Ecto neural progenitor cell (in vitro differentiated cells): ENCODE results near the gene RLN2.
"Not testable (repeated sequence)": the region's sequence is repeated elsewhere in the genome, so short reads cannot be mapped to it uniquely, and the experiment has no call there.

Experiments used
- DNase-seq: peaks from one replicate; pipeline ENCODE4 v3.0.0-alpha.2; 2018; ENCODE audit warnings: low spot score

RLN2 gene, protein sequence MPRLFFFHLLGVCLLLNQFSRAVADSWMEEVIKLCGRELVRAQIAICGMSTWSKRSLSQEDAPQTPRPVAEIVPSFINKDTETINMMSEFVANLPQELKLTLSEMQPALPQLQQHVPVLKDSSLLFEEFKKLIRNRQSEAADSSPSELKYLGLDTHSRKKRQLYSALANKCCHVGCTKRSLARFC

DNA sequence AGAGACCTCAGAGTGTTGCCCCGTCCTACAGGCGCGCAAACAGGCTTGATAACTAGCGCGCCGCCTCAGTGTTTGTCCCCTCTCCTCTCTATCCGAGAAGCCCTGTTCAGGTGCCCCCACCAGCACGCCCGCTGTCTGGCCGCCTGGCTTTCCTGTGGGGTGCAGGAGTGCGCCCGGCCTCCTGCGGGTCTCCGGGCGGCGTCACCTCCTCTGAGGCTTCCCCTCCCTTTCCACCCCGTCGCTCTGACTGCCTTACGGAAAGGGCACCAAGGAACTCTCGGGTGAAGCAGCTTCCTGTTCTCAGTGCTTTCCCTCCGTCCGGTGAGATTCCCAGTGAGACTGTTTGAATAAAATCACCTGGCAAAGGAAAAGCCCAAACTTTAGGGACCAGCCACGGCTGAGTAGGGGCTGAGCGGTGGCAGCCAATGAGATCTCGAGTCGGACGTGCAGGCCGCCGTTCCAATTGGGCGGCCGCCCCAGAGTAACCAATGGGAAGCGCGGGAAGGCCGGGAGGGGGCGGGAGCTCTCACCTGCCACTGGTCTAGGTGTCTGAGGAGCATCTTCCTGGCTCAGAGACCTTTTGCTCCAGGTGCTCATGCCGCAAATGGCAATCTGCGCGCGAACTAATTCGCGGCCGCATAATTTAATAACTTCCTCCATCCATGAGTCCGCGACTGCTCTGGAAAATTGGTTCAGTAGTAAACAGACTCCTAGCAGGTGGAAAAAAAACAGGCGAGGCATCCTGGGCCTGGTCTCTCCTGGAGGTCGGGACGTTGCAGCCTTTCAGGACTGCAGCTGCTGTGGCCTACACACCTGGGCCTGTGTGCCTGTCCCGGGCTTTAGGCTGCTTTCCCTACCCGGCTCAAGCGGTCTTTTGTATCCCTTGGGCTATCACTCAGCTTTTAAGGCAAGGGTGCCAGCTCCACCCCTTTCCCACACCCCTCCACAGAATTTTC is at the start of gene RLN2:
TSS of gene RLN2 (minus strand) at position 877 of the 956 bp plus-strand sequence. CDS start at position 741, 136 bp downstream.
- DNase-seq, result peak; percentile 44

DNA sequence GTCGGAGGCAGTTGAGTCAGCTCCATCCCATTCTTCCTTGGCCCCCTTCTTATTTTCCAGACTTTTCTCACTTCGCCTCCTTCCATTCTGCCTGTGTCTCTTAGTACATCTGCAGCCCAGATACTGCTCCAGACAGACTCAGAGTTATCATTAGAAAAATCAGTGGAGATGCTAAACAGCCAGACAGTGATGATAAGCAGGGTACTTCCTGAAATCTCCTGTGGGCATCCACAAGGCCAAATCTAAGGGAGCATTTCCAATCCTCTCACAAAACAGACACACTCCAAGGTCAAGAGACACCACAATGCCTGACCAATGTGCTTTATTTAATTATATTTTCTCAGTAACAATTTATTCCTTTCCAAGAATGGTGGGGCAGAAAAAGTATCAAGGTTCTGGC is 49.7 kb upstream of the RLN2 start:
- DNase-seq, result no peak

DNA sequence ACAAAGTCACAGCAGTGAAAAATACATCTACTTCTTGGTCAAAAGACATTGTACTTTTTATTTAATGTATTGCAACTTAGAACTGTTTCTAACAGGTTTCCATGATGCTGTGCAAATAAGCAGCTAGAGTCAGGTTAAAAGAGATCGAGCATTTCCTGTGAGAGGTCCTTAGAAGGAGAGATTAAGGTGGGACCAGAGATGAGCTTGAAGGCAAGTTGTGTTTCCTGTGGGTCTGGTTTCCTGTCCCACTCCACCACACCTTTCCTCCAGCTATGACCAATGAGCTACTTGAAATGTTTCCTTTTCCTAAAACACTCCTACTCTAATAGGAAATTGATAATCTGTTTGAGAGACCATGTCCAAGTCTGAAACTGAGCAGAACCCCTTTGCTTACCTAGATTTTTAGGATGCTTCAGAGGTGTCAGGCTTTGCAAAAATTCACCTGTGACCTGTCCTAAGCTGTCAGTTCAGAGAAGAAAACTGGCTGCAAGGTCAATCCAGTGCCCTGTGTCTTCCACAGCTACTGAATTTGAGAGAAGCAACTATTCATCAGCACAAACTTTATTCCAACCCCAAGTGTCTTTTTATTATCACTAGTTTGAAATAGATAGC is 48.2 kb upstream of the RLN2 start:
- no peak for DNase-seq

DNA sequence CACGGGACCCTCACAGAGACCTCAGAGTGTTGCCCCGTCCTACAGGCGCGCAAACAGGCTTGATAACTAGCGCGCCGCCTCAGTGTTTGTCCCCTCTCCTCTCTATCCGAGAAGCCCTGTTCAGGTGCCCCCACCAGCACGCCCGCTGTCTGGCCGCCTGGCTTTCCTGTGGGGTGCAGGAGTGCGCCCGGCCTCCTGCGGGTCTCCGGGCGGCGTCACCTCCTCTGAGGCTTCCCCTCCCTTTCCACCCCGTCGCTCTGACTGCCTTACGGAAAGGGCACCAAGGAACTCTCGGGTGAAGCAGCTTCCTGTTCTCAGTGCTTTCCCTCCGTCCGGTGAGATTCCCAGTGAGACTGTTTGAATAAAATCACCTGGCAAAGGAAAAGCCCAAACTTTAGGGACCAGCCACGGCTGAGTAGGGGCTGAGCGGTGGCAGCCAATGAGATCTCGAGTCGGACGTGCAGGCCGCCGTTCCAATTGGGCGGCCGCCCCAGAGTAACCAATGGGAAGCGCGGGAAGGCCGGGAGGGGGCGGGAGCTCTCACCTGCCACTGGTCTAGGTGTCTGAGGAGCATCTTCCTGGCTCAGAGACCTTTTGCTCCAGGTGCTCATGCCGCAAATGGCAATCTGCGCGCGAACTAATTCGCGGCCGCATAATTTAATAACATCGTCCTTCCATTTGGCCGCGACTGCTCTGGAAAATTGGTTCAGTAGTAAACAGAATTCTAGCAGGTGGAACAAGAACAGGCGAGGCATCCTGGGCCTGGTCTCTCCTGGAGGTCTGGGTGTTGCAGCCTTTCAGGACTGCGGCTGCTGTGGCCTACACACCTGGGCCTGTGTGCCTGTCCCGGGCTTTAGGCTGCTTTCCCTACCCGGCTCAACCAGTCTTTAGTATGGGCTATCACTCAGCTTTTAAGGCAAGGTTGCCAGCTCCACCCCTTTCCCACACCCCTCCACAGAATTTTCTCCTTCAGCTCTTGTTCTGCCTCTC is 34.8 kb upstream of the RLN2 start, which contains the start of gene RLN1:
TSS of gene RLN1 (minus strand) at position 885 of the 990 bp plus-strand sequence. CDS start at position 755, 130 bp downstream.
- DNase-seq, result peak; percentile 51

DNA sequence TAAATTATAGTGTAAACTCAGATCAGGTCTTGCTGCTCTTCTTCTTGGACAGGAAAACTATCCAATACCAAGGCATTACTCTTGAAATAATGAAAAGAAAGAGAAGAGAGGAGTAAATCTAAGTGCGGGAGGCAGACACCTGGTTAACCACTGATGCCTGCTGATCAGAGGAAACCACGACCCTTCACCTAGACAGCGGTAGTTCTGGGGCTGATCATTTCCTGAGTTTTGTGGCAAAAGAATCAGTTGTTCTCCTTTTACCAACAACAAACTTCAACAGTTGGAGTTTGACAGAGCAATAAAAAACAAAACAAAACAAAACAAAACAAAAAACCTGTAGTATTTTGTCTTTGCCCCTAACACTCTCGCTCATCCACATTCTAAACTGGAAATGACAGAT is 32.2 kb upstream of the RLN2 start:
- DNase-seq, result no peak

DNA sequence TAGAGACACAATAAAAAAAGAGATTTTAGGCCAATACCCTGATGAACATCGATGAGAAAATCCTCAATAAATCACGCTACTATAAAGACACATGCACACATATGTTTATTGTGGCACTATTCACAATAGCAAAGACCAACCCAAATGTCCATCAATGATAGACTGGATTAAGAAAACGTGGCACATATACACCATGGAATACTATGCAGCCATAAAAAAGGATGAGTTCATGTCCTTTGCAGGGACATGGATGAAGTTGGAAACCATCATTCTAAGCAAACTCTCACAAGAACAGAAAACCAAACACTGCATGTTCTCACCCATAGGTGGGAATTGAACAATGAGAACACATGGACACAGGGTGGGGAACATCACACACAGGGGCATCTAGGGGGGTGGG is 26.8 kb upstream of the RLN2 start:
- DNase-seq, result not testable (repeated sequence)

DNA sequence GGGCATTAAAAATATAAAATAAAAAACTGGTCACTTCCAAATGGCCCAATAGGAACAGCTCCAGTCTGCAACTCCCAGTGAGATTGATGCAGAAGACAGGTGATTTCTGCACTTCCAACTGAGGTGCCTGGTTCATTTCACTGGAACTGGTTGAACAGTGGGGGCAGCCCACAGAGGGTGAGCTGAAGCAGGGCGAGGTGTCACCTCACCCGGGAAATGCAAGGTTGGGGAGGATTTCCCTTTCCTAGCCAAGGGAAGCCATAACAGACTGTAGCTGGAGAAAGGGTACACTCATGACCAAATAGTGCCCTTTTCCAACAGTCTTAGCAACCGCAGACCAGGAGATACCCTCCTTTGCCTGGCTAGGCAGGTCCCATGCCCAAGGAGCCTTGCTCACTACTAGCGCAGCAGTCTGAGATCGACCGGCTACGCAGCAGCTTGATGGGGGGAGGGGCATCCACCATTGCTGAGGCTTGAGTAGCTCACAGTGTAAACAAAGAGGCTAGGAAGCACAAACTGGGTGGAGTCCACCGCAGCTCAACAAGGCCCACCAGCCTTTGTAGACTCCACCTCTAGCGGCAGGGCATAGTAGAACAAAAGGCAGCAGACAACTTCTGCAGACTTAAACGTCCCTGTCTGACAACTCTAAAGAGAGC is 22.5 kb upstream of the RLN2 start:
- DNase-seq, result peak; percentile 78

DNA sequence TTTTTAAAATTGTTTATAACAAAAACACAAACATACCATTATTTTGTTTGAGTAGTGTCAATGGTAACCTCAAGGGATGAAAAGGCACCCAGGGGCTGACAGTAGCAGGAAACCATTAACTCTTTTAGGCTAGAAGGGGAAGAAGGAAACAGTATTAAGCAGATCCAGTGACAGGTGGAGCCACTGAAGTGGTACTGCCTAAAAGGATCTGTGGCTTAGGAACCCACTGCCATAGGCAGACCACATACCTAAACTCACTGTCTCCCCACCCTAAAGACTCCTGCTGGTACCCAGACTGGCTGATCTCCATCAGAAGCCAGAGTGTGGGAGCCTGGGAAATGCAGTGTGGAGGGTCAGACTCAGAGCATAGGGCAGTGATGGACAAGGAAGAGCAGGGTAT is 21.7 kb upstream of the RLN2 start:
- DNase-seq, result no peak

DNA sequence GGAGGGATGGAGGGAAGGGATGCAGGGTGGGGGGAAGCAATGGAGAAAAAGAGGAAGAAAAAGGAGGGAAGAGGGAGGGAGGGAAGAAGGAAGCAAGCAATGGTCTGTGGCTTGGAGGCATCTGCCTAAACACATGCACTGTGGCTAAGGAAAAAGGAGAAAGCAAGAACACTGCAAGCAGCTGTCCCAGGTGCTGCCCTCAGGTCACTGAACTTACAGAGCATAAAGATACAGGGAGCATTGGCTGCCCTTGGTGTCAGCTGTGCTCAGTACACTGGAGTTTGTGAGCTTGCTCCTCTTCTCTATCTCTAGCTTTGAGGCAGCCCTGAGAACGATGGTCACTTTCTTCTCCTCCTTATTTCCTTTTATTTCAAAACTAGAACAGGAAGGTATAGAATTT is 17.1 kb upstream of the RLN2 start:
- not testable (repeated sequence) for DNase-seq

DNA sequence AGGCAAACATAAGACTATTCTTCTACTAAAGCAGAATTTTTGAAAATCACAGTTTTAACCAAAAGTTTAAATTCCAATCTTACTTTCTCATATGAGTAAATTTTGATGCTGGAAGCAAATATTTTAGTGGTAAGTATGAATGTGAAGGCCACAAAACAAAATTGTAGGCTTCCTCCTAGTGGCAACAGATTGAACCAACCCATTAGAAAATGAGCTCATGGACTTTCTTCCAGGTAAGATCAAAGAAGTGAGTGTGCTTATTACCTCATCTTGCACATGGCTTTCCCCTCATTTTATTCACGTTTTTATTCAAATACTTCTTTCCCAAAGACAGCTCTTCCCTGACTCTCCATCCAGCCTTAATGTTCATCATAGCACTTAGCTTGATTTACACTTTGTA is 16.5 kb upstream of the RLN2 start:
- DNase-seq, result no peak

DNA sequence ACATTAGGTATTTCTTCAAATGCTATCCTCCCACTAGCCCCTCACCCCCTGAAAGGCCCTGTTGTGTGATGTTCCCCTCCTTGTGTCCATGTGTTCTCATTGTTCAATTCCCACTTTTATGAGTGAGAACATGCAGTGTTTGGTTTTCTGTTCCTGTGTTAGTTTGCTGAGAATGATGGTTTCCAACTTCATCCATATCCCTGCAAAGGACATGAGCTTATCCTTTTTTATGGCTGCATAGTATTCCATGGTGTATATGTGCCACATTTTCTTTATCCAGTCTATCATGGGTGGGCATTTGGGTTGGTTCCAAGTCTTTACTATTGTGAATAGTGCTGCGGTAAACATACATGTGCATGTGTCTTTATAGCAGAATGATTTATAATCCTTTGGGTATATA is 11.9 kb upstream of the RLN2 start:
- DNase-seq, result not testable (repeated sequence)

DNA sequence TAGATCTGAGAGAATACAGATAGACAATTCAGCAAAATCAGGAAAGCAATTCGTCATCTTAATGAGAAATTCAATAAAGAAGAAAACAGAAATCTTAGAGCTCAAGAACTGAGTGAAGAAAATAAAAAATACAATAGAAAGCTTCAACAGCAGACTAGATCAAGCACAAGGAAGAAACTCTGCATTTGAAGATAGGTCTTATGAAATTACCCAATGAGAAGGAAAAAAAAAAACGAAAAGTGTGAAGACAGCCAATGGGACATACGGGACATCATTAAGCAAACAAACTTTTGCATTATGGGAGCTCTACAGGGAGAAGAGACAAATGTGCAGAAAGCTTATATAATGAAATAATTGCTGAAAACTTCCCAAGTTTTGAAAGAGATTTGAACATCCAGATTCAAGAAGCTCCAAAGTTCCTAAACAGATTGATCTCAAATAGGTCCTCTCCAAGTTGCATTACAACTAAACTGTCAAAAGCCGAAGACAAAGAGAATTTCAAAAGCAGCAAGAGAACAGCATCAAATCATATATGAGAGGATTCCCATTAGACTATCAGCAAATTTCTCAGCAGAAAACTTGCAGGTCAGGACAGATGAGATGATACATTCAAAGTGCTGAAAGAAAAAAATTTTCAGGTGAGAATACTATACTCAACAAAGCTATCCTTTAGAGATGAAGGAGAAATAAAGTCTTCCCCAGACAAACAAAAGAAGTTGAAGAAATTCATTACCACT is 10.8 kb upstream of the RLN2 start:
- no peak for DNase-seq

DNA sequence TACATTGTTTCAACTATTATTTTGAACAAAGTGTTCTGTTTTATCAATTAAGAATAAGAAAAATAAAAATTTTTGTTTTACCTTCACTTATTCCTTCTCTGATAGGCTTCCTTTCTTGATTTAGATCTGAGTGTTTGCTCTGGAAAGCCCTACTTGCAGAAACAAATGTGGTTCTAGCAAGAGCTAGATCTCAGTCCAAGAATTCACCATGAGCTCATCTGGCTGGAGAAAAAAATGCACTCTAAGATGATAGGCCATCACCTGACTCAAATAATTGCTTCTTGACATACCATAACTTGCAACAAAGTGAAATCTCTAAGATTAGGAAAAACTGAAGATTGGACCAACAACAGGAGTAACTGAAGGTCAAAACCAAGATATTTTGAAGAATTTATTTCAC is 6.3 kb upstream of the RLN2 start:
- DNase-seq, result no peak

DNA sequence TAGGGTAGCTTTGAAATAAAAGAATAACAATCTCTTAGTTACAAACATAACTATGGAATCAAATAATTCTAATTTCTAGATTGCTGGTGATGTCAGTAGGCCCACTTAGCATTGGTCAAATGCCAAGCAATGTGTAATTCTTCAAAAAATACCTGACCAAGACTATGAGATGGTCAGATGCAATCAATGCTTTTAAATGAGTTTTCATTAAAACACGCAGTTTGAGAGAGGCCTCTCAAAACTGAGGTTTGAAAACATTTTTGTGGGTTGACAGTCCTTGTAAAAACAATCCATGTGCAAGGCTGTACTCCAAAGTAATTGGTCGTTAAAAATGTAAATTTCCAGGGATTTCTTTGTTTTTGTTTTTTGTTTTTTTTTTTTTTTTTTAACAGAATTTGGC is 1.2 kb upstream of the RLN2 start:
- DNase-seq, result no peak

DNA sequence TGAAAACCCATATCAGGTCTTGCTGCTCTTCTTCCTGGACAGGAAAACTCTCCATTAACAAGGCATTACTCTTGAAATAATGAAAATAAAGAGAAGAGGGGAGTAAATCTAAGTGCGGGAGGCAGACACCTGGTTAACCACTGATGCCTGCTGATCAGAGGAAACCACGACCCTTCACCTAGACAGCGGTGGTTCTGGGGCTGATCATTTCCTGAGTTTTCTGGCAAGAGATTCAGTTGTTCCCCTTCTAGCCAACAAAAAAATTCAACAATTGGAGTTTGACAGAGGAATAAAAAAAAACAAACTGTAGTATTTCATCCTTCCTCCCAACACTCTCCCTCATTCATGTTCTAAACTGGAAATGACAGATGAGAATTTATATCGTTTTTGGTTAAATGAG is 3.0 kb downstream of the RLN2 start:
- no peak for DNase-seq

DNA sequence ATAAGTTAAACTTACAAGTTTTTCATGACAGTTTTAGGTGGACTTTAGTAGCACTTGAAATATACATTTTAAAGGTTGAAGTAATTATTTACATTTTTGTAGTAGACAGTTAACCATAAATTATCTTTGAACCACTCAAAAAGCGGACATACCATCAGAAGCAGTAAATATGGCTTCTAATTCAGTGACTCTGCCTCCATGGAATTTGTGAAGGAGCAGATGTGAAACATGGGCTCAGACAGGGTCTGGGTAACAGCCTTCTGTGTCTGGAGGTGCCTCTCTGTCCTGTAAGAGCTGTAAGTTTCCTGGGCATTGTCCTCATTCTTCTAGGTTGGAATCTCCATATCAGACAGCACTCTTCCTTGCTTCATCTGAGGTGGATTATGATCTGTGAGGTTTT is 12.4 kb downstream of the RLN2 start:
- no peak for DNase-seq

DNA sequence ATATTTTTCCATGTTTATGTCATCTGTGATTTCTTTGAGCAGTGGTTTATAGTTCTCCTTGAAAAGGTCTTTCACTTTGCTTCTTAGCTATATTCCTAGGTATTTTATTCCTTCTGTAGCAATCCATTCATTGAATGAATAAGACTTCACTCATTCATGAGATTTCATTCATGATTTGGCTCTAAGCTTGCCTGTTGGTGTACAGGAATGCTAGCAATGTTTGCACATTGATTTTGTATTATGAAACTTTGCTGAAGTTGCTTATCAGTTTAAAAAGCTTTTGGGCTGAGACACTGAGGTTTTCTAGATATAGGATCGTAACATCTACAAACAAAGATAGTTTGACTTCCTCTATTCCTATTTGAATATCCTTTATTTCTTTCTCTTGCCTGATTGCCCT is 15.9 kb downstream of the RLN2 start:
- DNase-seq, result no peak

DNA sequence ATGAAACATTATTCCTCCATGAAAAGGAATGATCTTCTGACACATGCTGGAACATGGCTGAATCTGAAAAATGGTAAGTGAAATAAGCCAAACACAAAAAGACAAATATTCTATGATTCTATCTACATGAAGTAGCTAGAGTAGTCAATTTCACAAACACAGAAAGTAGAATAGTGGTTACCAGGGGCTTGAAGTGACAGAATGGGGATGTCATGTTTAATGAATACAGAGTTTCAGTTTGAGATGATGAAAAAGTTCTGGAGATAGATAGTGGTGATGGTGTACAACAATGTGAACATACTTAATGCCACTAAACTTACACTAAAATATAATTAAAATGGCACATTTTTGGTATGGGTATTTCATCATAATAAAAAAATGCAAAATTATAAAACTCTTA is 18.3 kb downstream of the RLN2 start:
- DNase-seq, result no peak

DNA sequence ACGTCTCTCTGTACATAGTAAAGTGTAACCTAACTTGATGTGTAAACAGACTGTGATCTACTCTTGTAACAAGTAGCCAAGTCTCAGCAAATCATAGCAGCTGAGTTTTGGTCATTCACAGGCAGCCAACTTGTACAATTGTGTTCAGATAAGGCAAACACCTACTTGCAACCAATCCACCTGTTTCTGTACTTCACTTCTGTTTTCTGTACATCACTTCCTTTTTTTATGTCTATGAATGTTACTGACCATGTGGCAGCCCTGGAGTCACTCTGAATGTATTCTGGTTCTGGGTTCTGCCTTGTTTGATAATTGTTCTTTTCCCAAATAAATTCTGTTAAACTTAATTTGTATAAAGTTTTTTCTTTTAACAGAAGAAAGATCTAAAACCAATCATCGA is 26.0 kb downstream of the RLN2 start:
- no peak for DNase-seq

DNA sequence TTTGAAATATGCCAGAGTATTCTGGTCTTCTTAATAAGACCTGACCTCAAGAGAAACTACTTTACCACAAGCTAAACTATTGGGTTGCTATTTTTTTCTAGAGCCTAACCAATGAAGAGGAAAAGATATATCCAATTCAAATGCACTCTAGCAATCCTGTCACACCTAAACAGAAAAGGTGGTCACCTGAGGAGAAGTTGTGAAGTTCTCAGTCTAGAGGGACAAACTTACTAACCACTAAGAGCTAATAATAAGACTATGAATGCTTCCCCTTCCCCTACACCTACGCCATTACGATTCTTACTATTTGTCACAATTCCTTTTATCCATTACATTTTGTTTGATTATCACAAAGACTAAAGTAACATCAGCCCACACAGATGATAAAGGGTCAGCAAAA is 29.7 kb downstream of the RLN2 start:
- DNase-seq, result no peak
